ENCODE results near the gene PLA2G4D. TPM values are rescaled to one million over a fixed set of nuclear protein-coding genes. Genes with fewer than 3 reads are reported as not detected.

The PLA2G4D gene
- total RNA-seq, 1 experiment from 2014 or later = not detected

DNA sequence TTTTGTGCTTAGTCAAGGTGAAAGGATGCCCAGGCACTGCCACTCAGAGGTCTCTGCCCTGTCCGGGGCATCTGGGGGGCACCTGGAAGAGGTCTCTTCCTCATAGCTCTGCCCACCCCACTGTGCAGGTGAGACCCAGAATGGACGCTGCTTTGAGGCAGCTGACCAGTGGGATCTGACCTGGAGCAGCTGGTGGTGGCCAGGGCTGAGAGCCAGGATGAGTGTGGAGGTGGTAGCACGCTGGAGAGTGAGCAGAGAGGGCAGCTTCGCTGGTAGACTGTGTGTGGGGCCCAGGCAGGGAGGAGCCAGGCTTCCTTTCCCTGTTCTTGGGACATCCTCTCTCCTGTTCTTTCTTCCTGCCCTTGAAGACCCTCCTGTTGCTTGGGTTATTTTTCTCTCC, 41.4 kb downstream of the PLA2G4D start:
- peaks cover 9% of the 10 kb centered on the region for H3K4me1 Mint-ChIP-seq (ENCODE audit: insufficient read depth, unreplicated experiment)
- ChIA-PET POLR2A (interaction anchor here (0.8 to 1.8 kb wide), 3 partner anchors 11 to 637 kb away, joined by 3 to 4 read pairs (median 4); no protein-coding TSS in a partner anchor), CTCF (interaction anchor here (0.6 to 5.0 kb wide), 4 partner anchors 32 to 378 kb away, joined by 3 to 56 read pairs (median 10); partner anchors contain the start of gene PLA2G4E)
- no peak for DNase-seq (ENCODE audit: unreplicated experiment)
- no TSS peak for BruUV-seq (replicated peaks)
- intact Hi-C loops (cut with micrococcal nuclease) = no loop called here
- no peak for TF ChIP-seq CTCF (IDR thresholded peaks at IDR 0.05; ENCODE audit: unreplicated experiment)
- peaks cover 4% of the 10 kb centered on the region for H3K36me3 Mint-ChIP-seq (ENCODE audit: insufficient read depth, unreplicated experiment)
- no peaks in the 10 kb centered on the region for H3K9me3 Mint-ChIP-seq (ENCODE audit: unreplicated experiment)
- no peak overlapping the region for H3K4me3 Mint-ChIP-seq (ENCODE audit: unreplicated experiment)
- peak overlapping the region; percentile 53 for H3K27ac Mint-ChIP-seq (ENCODE audit: low read depth, unreplicated experiment)
- no peaks in the 10 kb centered on the region for H3K27me3 Mint-ChIP-seq (ENCODE audit: insufficient read depth, unreplicated experiment)

DNA sequence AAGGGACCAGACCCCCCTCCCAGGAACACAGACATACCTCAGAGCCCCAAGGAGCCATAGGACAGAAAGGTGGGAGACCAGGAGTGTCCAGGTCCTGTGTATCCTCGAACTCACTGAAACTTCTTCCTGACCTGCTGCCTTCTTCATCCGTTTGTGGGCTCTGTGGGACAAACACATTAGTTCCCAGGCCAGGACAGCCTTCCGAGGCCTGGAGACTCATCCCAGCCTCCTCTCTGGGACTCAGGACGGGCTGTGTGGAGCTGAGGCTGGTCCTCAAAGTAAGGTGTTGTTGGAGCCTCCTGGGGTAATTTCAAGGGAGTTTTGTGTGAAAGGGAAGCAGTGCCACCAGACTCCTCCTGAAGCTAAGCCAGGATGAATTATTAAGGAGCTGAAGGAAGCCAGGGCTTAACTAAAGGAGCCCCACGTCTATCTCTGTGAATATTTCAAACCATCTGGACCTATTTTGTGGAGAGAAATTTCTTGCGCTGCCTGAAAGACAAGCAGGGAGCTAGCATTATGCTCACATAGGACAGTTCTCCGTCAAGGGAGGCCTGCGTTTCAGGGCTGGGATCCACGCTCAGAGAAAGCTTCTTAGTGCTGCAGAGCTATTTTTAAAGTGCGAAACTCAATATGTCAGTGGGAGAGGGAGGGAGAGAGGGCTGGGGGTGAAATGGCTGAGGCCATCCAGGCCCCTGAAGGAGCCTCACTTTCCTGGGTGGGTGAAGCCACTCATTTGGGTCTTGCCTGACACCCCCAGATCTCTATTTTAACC, 43.7 kb downstream of the PLA2G4D start:
- ChIA-PET POLR2A (interaction anchor here (0.6 to 0.9 kb wide), 2 partner anchors 8 to 9 kb away, joined by 3 read pairs; no protein-coding TSS in a partner anchor), CTCF (interaction anchor here (0.6 to 2.6 kb wide), 3 partner anchors 15 to 108 kb away, joined by 3 to 17 read pairs (median 3); no protein-coding TSS in a partner anchor)
- no peak for TF ChIP-seq CTCF (IDR thresholded peaks at IDR 0.05; ENCODE audit: unreplicated experiment)
- Mint-ChIP-seq H3K27me3 (ENCODE audit: insufficient read depth, unreplicated experiment) (no peaks in the 10 kb centered on the region), H3K4me1 (ENCODE audit: insufficient read depth, unreplicated experiment) (no peaks in the 10 kb centered on the region), H3K4me3 (ENCODE audit: unreplicated experiment) (no peak overlapping the region), H3K9me3 (ENCODE audit: unreplicated experiment) (no peaks in the 10 kb centered on the region), H3K27ac (ENCODE audit: low read depth, unreplicated experiment) (no peak overlapping the region), H3K36me3 (ENCODE audit: insufficient read depth, unreplicated experiment) (no peaks in the 10 kb centered on the region)
- intact Hi-C loops (cut with micrococcal nuclease) = no loop called here
- BruUV-seq (replicated peaks) = no TSS peak
- DNase-seq (ENCODE audit: unreplicated experiment) = no peak

DNA sequence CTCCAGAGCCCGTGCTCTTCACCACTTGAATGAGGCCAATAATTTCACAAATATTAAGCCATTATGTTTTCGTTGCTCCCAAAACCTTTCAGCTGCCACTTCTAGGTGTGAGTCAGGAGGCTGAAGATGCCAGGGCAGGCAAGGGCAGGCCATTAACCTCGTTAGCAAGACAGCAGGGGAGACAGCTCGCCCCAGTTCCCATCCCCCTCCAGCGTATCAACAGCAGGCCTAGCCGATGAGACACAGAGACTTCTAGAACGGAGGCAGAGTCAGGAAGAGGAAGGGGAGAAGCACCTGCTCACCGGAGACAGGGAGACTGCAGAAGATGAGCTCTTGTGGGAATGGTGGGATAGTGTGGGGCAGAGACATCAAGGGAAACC, 45.6 kb downstream of the PLA2G4D start:
- intact Hi-C loops (cut with micrococcal nuclease) = no loop called here
- ChIA-PET POLR2A (interaction anchor here (1.1 to 1.4 kb wide), 2 partner anchors 9 to 77 kb away, joined by 3 to 6 read pairs; partner anchors contain the start of gene EHD4), CTCF (interaction anchor here (0.6 to 1.1 kb wide), 4 partner anchors 10 to 350 kb away, joined by 3 to 6 read pairs (median 3); no protein-coding TSS in a partner anchor)
- Mint-ChIP-seq H3K4me1 (ENCODE audit: insufficient read depth, unreplicated experiment) (no peaks in the 10 kb centered on the region), H3K9me3 (ENCODE audit: unreplicated experiment) (no peaks in the 10 kb centered on the region), H3K27ac (ENCODE audit: low read depth, unreplicated experiment) (no peak overlapping the region), H3K36me3 (ENCODE audit: insufficient read depth, unreplicated experiment) (no peaks in the 10 kb centered on the region), H3K4me3 (ENCODE audit: unreplicated experiment) (no peak overlapping the region), H3K27me3 (ENCODE audit: insufficient read depth, unreplicated experiment) (no peaks in the 10 kb centered on the region)
- DNase-seq (ENCODE audit: unreplicated experiment) = no peak
- no TSS peak for BruUV-seq (replicated peaks)
- TF ChIP-seq CTCF (IDR thresholded peaks at IDR 0.05; ENCODE audit: unreplicated experiment) = no peak

DNA sequence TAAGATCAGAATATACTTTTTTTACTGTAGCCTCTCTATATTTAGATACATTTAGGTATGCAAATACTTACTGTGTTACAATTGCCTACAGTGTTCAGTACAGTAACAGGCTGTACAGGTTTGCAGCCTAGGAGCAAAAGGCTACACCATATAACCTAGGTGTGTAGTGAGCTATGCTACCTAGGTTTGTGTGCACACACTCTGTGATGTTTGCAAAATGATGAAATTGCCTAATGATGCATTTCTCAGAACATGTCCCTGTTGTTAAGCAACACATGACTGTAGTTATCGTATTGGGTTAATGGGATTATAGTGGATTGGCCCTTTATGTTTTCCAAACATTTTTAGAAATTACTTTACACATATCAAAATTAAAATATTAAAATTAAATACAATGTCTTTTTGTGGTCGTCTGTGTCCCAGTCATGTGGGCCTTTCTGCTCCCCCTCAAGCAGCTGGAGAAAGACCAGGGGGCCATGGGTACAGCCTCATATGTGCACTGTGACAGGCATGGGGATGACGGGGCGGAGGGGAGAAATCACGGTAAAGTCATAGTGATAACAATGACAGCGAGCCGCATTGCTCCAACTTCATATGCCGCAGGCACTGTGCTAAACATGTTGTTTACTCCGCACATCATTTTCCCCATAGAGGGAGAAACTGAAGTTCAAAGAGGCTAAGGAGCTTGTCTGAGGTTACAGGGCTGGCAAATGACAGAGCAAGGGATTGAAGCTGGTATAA, 46.1 kb downstream of the PLA2G4D start:
- Mint-ChIP-seq H3K27ac (ENCODE audit: low read depth, unreplicated experiment) (no peak overlapping the region), H3K4me1 (ENCODE audit: insufficient read depth, unreplicated experiment) (no peaks in the 10 kb centered on the region), H3K4me3 (ENCODE audit: unreplicated experiment) (no peak overlapping the region), H3K9me3 (ENCODE audit: unreplicated experiment) (no peaks in the 10 kb centered on the region), H3K36me3 (ENCODE audit: insufficient read depth, unreplicated experiment) (no peaks in the 10 kb centered on the region), H3K27me3 (ENCODE audit: insufficient read depth, unreplicated experiment) (no peaks in the 10 kb centered on the region)
- no TSS peak for BruUV-seq (replicated peaks)
- intact Hi-C loops (cut with micrococcal nuclease) = no loop called here
- POLR2A ChIA-PET = interaction anchor here (1.1 to 1.4 kb wide), 2 partner anchors 9 to 76 kb away, joined by 3 to 6 read pairs; partner anchors contain the start of gene EHD4
- CTCF ChIA-PET = interaction anchor here (0.6 to 1.1 kb wide), 5 partner anchors 11 to 351 kb away, joined by 3 to 6 read pairs (median 3); no protein-coding TSS in a partner anchor
- peak; percentile 26 for DNase-seq (ENCODE audit: unreplicated experiment)
- TF ChIP-seq CTCF (IDR thresholded peaks at IDR 0.05; ENCODE audit: unreplicated experiment) = no peak

Measured in MCF 10A (cell line).